Effector memory CD8-positive, alpha-beta T cell (primary cell): ENCODE results near the gene PTTG1.

Experiments
- ATAC-seq: fragments of 150-1000 bp; cut with Tn5 transposase; replicated peaks from 2 replicates; pipeline ENCODE4 v1.10.0; 2021; ENCODE audit warnings: mild to moderate bottlenecking, moderate library complexity
- DNase-seq, 3 experiments: peaks; one replicate each; pipeline ENCODE4 v3.0.0; 2021
- H3K27ac Mint-ChIP-seq, 2 donors: one replicate each; pipeline ENCODE4 v1.8.0; 2022; ENCODE audit warnings: mild to moderate bottlenecking in 2 of 2, mixed read lengths in 2 of 2, moderate library complexity in 2 of 2
- H3K27me3 Mint-ChIP-seq, 2 donors: one replicate each; pipeline ENCODE4 v1.8.0; 2022; ENCODE audit warnings: mixed read lengths in 2 of 2
- H3K36me3 Mint-ChIP-seq: one replicate; pipeline ENCODE4 v1.8.0; 2022; ENCODE audit warnings: mild to moderate bottlenecking, moderate library complexity, mixed read lengths; ENCODE audit not compliant: insufficient read depth
- H3K4me1 Mint-ChIP-seq, 2 donors: one replicate each; pipeline ENCODE4 v1.8.0; 2022; ENCODE audit warnings: low read depth in 2 of 2, mixed read lengths in 2 of 2
- H3K4me3 Mint-ChIP-seq, 2 donors: one replicate each; pipeline ENCODE4 v1.8.0; 2022; ENCODE audit warnings: mild to moderate bottlenecking in 2 of 2, mixed read lengths in 2 of 2, moderate library complexity in 2 of 2
- H3K9me3 Mint-ChIP-seq, 2 donors: one replicate each; pipeline ENCODE4 v1.8.0; 2022; ENCODE audit warnings: mixed read lengths in 2 of 2

PTTG1 gene

DNA sequence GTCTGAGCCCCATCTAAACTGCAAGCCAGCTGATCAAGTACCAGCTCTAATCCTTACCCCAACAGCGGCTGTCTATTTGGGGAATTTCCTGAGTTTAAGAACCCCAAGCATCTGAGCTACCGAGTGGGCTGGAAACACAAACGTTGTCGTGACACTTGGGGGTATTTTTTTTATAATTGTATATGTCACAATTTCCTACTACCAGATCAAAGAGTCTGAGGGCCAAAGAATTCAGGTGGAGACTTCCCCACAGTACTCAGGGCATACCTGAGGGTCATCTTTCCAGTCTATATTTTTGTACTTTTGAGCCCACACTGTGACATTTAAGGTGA, 42.8 kb downstream of the PTTG1 start:
- H3K9me3 Mint-ChIP-seq, result no peaks in the 10 kb centered on the region
- H3K4me3 Mint-ChIP-seq, result no peak overlapping the region
- H3K4me1 Mint-ChIP-seq, result peaks cover 24% of the 10 kb centered on the region in 2 donors
- ATAC-seq, result no peak
- DNase-seq, result no peak
- no peaks in the 10 kb centered on the region for H3K27me3 Mint-ChIP-seq
- no peak overlapping the region for H3K27ac Mint-ChIP-seq
- peaks cover 19% of the 10 kb centered on the region for H3K36me3 Mint-ChIP-seq

DNA sequence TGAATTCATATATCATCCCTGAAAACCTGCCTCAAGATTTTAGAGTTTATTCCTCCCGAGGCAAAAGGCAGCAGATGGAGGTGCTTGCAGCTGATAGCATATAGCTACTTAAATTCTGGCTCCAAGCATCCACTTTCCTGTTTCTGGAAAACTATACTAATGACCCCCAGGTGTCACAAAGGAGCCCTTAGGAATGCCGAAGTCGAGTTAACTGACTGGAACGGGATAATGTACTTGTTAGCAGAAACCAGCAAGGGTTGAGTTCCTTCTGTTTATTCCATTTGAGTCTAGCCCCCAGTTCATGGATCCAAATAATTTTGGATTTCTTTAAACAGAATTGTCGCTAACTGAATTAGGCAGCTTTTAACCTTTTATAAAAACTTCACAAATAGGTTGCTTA, 44.5 kb downstream of the PTTG1 start:
- Mint-ChIP-seq H3K4me3 (no peak overlapping the region), H3K9me3 (no peaks in the 10 kb centered on the region), H3K4me1 (peaks cover 33 to 38% of the 10 kb centered on the region in 2 donors), H3K36me3 (peaks cover 19% of the 10 kb centered on the region), H3K27ac (peak overlapping the region in 1 of 2 donors; percentile 93), H3K27me3 (no peaks in the 10 kb centered on the region)
- no peak for DNase-seq
- ATAC-seq, result no peak

DNA sequence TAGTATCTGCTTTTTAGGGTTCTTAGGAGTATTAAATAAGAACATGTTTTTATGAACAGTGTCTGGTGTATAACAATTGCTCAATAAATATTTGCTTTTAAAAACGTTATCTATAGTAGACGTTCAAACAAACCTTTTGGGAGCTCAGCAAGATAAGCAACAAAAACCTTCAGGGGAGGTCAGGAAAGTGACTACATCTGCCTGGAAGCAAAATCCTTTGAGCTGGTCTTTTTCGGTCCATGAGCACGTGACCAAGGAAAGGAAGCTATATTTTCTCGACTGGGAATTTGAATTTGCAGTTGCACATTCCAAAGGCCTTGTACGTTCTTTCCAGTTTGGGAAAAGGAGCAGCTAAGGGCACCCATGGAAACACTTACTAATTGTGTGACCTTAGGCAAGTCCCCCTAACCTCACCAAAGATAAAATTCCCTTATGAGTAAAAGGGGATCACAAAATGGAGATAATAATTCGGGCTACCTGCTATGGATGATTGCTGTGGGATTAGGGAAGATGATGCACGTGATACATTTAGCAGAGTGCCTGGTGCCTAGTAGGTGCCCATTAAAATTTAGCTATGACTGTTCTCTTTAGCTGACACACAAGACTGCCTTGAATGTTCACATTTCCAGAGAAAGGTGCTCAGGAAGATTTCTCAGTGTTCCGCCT, 45.4 kb downstream of the PTTG1 start:
- H3K36me3 Mint-ChIP-seq, result peaks cover 19% of the 10 kb centered on the region
- H3K9me3 Mint-ChIP-seq, result no peaks in the 10 kb centered on the region
- no peak for ATAC-seq
- DNase-seq, result no peak
- H3K4me3 Mint-ChIP-seq, result peak overlapping the region; percentile 87 to 92
- peaks cover 34 to 46% of the 10 kb centered on the region in 2 donors for H3K4me1 Mint-ChIP-seq
- H3K27me3 Mint-ChIP-seq, result no peaks in the 10 kb centered on the region
- peak overlapping the region; percentile 93 to 99 for H3K27ac Mint-ChIP-seq

DNA sequence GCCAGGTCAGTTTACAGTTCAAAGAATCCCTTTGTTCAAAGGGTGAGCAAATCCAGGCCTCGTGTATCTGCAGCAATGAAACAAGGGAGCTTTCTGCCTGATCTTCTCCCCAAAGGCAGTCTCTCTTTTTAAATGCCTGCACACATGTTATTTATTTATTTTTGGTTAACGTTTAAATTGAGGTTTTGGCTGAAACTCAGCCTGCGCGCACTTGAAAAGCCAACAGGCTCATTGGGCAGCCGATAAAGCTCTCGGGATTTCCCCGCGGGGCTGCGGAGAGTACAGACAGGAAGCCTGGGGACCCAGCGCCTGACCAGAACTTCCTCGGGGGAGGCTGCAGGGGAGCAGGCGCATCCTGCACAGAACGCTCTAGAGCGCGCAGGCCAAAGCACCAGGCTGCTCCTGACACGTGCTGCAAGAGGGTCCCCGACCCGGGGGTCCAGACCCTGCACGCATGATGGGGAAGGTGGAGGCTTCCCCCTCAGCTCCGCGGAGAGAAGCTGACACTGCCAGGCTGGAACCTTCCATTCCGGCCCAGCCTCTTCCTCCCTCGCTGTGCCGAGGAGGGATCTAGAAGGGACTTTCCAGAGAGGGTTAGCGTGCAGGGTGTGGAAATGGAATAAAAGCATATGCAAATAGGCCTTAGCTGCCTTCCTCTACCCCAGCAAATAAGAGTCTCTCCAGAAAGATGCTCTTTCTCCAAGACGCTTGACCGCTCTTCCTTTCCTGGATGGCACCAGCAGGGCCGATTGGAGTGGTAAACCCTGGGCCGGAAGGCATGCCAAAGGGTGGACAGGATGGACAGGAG, 46.1 kb downstream of the PTTG1 start:
- Mint-ChIP-seq H3K9me3 (no peaks in the 10 kb centered on the region), H3K4me1 (peaks cover 39 to 52% of the 10 kb centered on the region in 2 donors), H3K4me3 (peak overlapping the region; percentile 87 to 92), H3K36me3 (peaks cover 19% of the 10 kb centered on the region), H3K27ac (peak overlapping the region; percentile 93 to 99), H3K27me3 (no peaks in the 10 kb centered on the region)
- DNase-seq (peak; percentile 75 to 80 (median 77)), ATAC-seq (peak; percentile 91)

- no peak for ATAC-seq
- H3K4me1 Mint-ChIP-seq, result peaks cover 40 to 59% of the 10 kb centered on the region in 2 donors
- DNase-seq, result no peak
- no peaks in the 10 kb centered on the region for H3K9me3 Mint-ChIP-seq
- H3K27me3 Mint-ChIP-seq, result no peaks in the 10 kb centered on the region
- H3K27ac Mint-ChIP-seq, result peak overlapping the region; percentile 93 to 99
- H3K4me3 Mint-ChIP-seq, result peak overlapping the region; percentile 87 to 92
- H3K36me3 Mint-ChIP-seq, result peaks cover 19% of the 10 kb centered on the region
Observed at GRCh38 chr5:160468363-160468975, 46.8 kb downstream of the PTTG1 start.

- H3K4me3 Mint-ChIP-seq, result peak overlapping the region; percentile 87 to 92
- no peaks in the 10 kb centered on the region for H3K27me3 Mint-ChIP-seq
- peak overlapping the region; percentile 93 to 99 for H3K27ac Mint-ChIP-seq
- DNase-seq, result no peak
- ATAC-seq, result no peak
- H3K9me3 Mint-ChIP-seq, result no peaks in the 10 kb centered on the region
- H3K4me1 Mint-ChIP-seq, result peaks cover 40 to 67% of the 10 kb centered on the region in 2 donors
- H3K36me3 Mint-ChIP-seq, result peaks cover 19% of the 10 kb centered on the region
Observed at GRCh38 chr5:160469156-160470144, 47.8 kb downstream of the PTTG1 start.

GRCh38 chr5:160470437-160471361, 49.0 kb downstream of the PTTG1 start:
- DNase-seq (peak in 1 of 3 experiments; percentile 17), ATAC-seq (no peak)
- peak overlapping the region; percentile 93 to 99 for H3K27ac Mint-ChIP-seq
- peaks cover 43 to 77% of the 10 kb centered on the region in 2 donors for H3K4me1 Mint-ChIP-seq
- no peaks in the 10 kb centered on the region for H3K27me3 Mint-ChIP-seq
- peak overlapping the region; percentile 87 to 92 for H3K4me3 Mint-ChIP-seq
- H3K9me3 Mint-ChIP-seq, result no peaks in the 10 kb centered on the region
- peaks cover 22% of the 10 kb centered on the region for H3K36me3 Mint-ChIP-seq

DNA sequence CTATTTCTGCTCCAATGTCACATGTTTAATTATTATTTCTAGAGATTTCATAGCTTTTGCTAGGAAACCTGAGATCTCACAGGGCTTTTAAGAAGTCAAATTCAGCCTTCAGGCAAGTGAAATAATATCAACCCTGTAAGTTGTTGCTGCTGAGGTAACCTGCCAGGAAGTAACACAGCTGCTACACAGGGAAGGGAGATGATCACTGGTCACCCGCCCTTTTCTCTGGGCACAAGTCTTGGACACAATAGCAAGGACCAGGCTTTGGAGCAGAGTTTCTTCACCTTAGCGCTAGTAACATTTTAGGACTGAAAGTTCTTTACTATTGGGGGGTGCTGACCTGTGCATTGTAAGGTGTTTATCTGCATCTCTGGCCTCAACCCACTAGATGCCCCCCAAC, 50.1 kb downstream of the PTTG1 start:
- Mint-ChIP-seq H3K36me3 (peaks cover 19% of the 10 kb centered on the region), H3K27ac (peak overlapping the region; percentile 81 to 99), H3K27me3 (no peaks in the 10 kb centered on the region), H3K9me3 (no peaks in the 10 kb centered on the region), H3K4me3 (peak overlapping the region; percentile 61 to 92), H3K4me1 (peaks cover 43 to 80% of the 10 kb centered on the region in 2 donors)
- no peak for ATAC-seq
- no peak for DNase-seq

GRCh38 chr5:160472482-160472881, 50.8 kb downstream of the PTTG1 start:
- peak overlapping the region; percentile 81 to 99 for H3K27ac Mint-ChIP-seq
- peaks cover 42 to 80% of the 10 kb centered on the region in 2 donors for H3K4me1 Mint-ChIP-seq
- H3K4me3 Mint-ChIP-seq, result peak overlapping the region; percentile 61 to 92
- DNase-seq (no peak), ATAC-seq (no peak)
- H3K36me3 Mint-ChIP-seq, result peaks cover 19% of the 10 kb centered on the region
- no peaks in the 10 kb centered on the region for H3K27me3 Mint-ChIP-seq
- no peaks in the 10 kb centered on the region for H3K9me3 Mint-ChIP-seq

DNA sequence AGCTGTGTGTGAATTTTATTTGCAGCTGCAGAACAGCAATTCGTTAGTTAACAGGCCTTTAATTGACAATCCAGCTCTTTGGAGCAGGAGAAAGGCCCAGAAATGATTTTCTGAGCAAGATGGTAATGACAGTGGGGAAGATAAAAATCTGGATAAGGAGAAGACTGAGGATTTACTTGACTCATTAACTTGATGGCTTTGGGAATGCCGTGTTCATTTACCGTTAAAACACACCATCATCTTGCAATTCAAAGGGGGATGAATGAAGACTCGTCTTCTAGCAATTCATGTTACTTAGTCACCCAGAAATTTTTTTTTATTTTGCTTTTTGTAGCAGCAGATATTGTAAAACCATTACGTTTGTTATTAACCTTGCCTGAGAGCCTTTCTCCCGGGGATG, 52.0 kb downstream of the PTTG1 start:
- Mint-ChIP-seq H3K27ac (peak overlapping the region in 1 of 2 donors; percentile 99), H3K9me3 (no peaks in the 10 kb centered on the region), H3K27me3 (no peaks in the 10 kb centered on the region), H3K4me1 (peaks cover 40 to 80% of the 10 kb centered on the region in 2 donors), H3K4me3 (peak overlapping the region in 1 of 2 donors; percentile 92), H3K36me3 (peaks cover 7% of the 10 kb centered on the region)
- ATAC-seq, result no peak
- no peak for DNase-seq

- Mint-ChIP-seq H3K4me1 (peaks cover 38 to 81% of the 10 kb centered on the region in 2 donors), H3K4me3 (peak overlapping the region in 1 of 2 donors; percentile 92), H3K27ac (peak overlapping the region in 1 of 2 donors; percentile 99), H3K36me3 (peaks cover 4% of the 10 kb centered on the region), H3K27me3 (no peaks in the 10 kb centered on the region), H3K9me3 (no peaks in the 10 kb centered on the region)
- ATAC-seq (no peak), DNase-seq (no peak)
Observed at GRCh38 chr5:160474084-160474483, 52.4 kb downstream of the PTTG1 start.

- peaks cover 31 to 74% of the 10 kb centered on the region in 2 donors for H3K4me1 Mint-ChIP-seq
- H3K4me3 Mint-ChIP-seq, result peak overlapping the region in 1 of 2 donors; percentile 67
- DNase-seq (no peak), ATAC-seq (no peak)
- H3K27ac Mint-ChIP-seq, result peak overlapping the region in 1 of 2 donors; percentile 99
- H3K27me3 Mint-ChIP-seq, result no peaks in the 10 kb centered on the region
- no peaks in the 10 kb centered on the region for H3K9me3 Mint-ChIP-seq
- H3K36me3 Mint-ChIP-seq, result peaks cover 3% of the 10 kb centered on the region
Observed at GRCh38 chr5:160475864-160476438, 54.3 kb downstream of the PTTG1 start.
